Measurements from ENCODE around the gene EPPIN.
A peak's percentile ranks its signal among the peaks of the same experiment; 100 is the strongest.
"Not testable (repeated sequence)": the region's sequence is repeated elsewhere in the genome, so short reads cannot be mapped to it uniquely, and the experiment has no call there.

EPPIN gene

GRCh38 chr20:45547206-45547770, at the start of gene EPPIN:
Gene EPPIN (minus strand): TSS chr20:45547401. CDS start chr20:45547357, 44 bp downstream.
- Mint-ChIP-seq H3K9me3 (peaks cover 8% of the 10 kb centered on the region), H3K36me3 (peaks cover 8% of the 10 kb centered on the region)
- ATAC-seq = no peak

GRCh38 chr20:45595235-45595634, 48.0 kb upstream of the EPPIN start:
- H3K4me1 Mint-ChIP-seq = no peaks in the 10 kb centered on the region
- no peaks in the 10 kb centered on the region for H3K36me3 Mint-ChIP-seq
- ATAC-seq = no peak
- no peak overlapping the region for H3K4me3 Mint-ChIP-seq
- no peak overlapping the region for H3K27ac Mint-ChIP-seq
- H3K9me3 Mint-ChIP-seq = peaks cover 3% of the 10 kb centered on the region
- H3K27me3 Mint-ChIP-seq = peaks cover 62% of the 10 kb centered on the region

More at GRCh38 chr20:45547206-45547770, at the start of gene EPPIN:
- no peak within 1 kb of the TSS for H3K4me3 Mint-ChIP-seq
- peaks cover 33% of the 10 kb centered on the region for H3K27me3 Mint-ChIP-seq
- no peaks in the 10 kb centered on the region for H3K4me1 Mint-ChIP-seq
- H3K27ac Mint-ChIP-seq = no peak within 1 kb of the TSS

GRCh38 chr20:45593498-45593897, 46.3 kb upstream of the EPPIN start:
- Mint-ChIP-seq H3K4me1 (no peaks in the 10 kb centered on the region), H3K4me3 (no peak overlapping the region), H3K36me3 (no peaks in the 10 kb centered on the region), H3K27me3 (peaks cover 62% of the 10 kb centered on the region), H3K27ac (no peak overlapping the region), H3K9me3 (peaks cover 3% of the 10 kb centered on the region)
- no peak for ATAC-seq

GRCh38 chr20:45592574-45593189, 45.5 kb upstream of the EPPIN start:
- H3K27ac Mint-ChIP-seq = no peak overlapping the region
- no peak overlapping the region for H3K4me3 Mint-ChIP-seq
- peaks cover 3% of the 10 kb centered on the region for H3K9me3 Mint-ChIP-seq
- no peaks in the 10 kb centered on the region for H3K36me3 Mint-ChIP-seq
- no peaks in the 10 kb centered on the region for H3K4me1 Mint-ChIP-seq
- peak; percentile 51 for ATAC-seq
- H3K27me3 Mint-ChIP-seq = peaks cover 56% of the 10 kb centered on the region

GRCh38 chr20:45589725-45590124, 42.5 kb upstream of the EPPIN start:
- Mint-ChIP-seq H3K4me3 (no peak overlapping the region), H3K4me1 (no peaks in the 10 kb centered on the region), H3K9me3 (peaks cover 3% of the 10 kb centered on the region), H3K27ac (no peak overlapping the region), H3K27me3 (peaks cover 45% of the 10 kb centered on the region), H3K36me3 (no peaks in the 10 kb centered on the region)
- ATAC-seq = no peak

- H3K27ac Mint-ChIP-seq = no peak overlapping the region
- H3K36me3 Mint-ChIP-seq = no peaks in the 10 kb centered on the region
- no peak for ATAC-seq
- no peak overlapping the region for H3K4me3 Mint-ChIP-seq
- peaks cover 3% of the 10 kb centered on the region for H3K9me3 Mint-ChIP-seq
- peaks cover 36% of the 10 kb centered on the region for H3K27me3 Mint-ChIP-seq
- no peaks in the 10 kb centered on the region for H3K4me1 Mint-ChIP-seq
Observed at GRCh38 chr20:45588800-45589199, 41.6 kb upstream of the EPPIN start.

GRCh38 chr20:45585986-45586385, 38.8 kb upstream of the EPPIN start:
- H3K27me3 Mint-ChIP-seq = peaks cover 11% of the 10 kb centered on the region
- H3K9me3 Mint-ChIP-seq, H3K4me3 Mint-ChIP-seq, ATAC-seq, H3K36me3 Mint-ChIP-seq, H3K4me1 Mint-ChIP-seq, H3K27ac Mint-ChIP-seq: not testable (repeated sequence)

GRCh38 chr20:45584294-45584693, 37.1 kb upstream of the EPPIN start:
- H3K27me3 Mint-ChIP-seq = peaks cover 16% of the 10 kb centered on the region
- not testable (repeated sequence) for H3K36me3 Mint-ChIP-seq, H3K4me1 Mint-ChIP-seq, H3K9me3 Mint-ChIP-seq, ATAC-seq, H3K27ac Mint-ChIP-seq, H3K4me3 Mint-ChIP-seq

GRCh38 chr20:45583502-45583901, 36.3 kb upstream of the EPPIN start:
- no peaks in the 10 kb centered on the region for H3K36me3 Mint-ChIP-seq
- peaks cover 16% of the 10 kb centered on the region for H3K27me3 Mint-ChIP-seq
- no peaks in the 10 kb centered on the region for H3K4me1 Mint-ChIP-seq
- peaks cover 4% of the 10 kb centered on the region for H3K9me3 Mint-ChIP-seq
- no peak overlapping the region for H3K27ac Mint-ChIP-seq
- ATAC-seq = no peak
- no peak overlapping the region for H3K4me3 Mint-ChIP-seq

GRCh38 chr20:45581702-45582101, 34.5 kb upstream of the EPPIN start:
- no peaks in the 10 kb centered on the region for H3K4me1 Mint-ChIP-seq
- ATAC-seq = no peak
- H3K36me3 Mint-ChIP-seq = no peaks in the 10 kb centered on the region
- H3K27me3 Mint-ChIP-seq = peaks cover 13% of the 10 kb centered on the region
- H3K27ac Mint-ChIP-seq = no peak overlapping the region
- H3K4me3 Mint-ChIP-seq = no peak overlapping the region
- H3K9me3 Mint-ChIP-seq = peaks cover 4% of the 10 kb centered on the region

- peaks cover 4% of the 10 kb centered on the region for H3K9me3 Mint-ChIP-seq
Observed at GRCh38 chr20:45579184-45579583, 32.0 kb upstream of the EPPIN start, which contains the start of gene WFDC8. Gene WFDC8 (minus strand): TSS chr20:45579284. CDS start chr20:45579247, 37 bp downstream.

GRCh38 chr20:45578231-45578630, 31.0 kb upstream of the EPPIN start:
- Mint-ChIP-seq H3K4me1 (no peaks in the 10 kb centered on the region), H3K36me3 (no peaks in the 10 kb centered on the region), H3K27ac (no peak overlapping the region), H3K9me3 (peaks cover 4% of the 10 kb centered on the region), H3K4me3 (no peak overlapping the region), H3K27me3 (peaks cover 27% of the 10 kb centered on the region)
- ATAC-seq = no peak

More at GRCh38 chr20:45579184-45579583, 32.0 kb upstream of the EPPIN start, which contains the start of gene WFDC8:
- Mint-ChIP-seq H3K27ac (no peak within 1 kb of the TSS), H3K36me3 (no peaks in the 10 kb centered on the region), H3K4me1 (no peaks in the 10 kb centered on the region), H3K27me3 (peaks cover 17% of the 10 kb centered on the region), H3K4me3 (no peak within 1 kb of the TSS)
- peak; percentile 36 for ATAC-seq

- H3K36me3 Mint-ChIP-seq = no peaks in the 10 kb centered on the region
- peaks cover 34% of the 10 kb centered on the region for H3K27me3 Mint-ChIP-seq
- no peak for ATAC-seq
- H3K4me3 Mint-ChIP-seq = no peak overlapping the region
- no peak overlapping the region for H3K27ac Mint-ChIP-seq
- H3K9me3 Mint-ChIP-seq = peaks cover 4% of the 10 kb centered on the region
- no peaks in the 10 kb centered on the region for H3K4me1 Mint-ChIP-seq
Observed at GRCh38 chr20:45576995-45577394, 29.8 kb upstream of the EPPIN start.

- no peaks in the 10 kb centered on the region for H3K4me1 Mint-ChIP-seq
- peaks cover 4% of the 10 kb centered on the region for H3K9me3 Mint-ChIP-seq
- H3K36me3 Mint-ChIP-seq = no peaks in the 10 kb centered on the region
- no peak overlapping the region for H3K4me3 Mint-ChIP-seq
- no peak overlapping the region for H3K27ac Mint-ChIP-seq
- H3K27me3 Mint-ChIP-seq = peaks cover 34% of the 10 kb centered on the region
- no peak for ATAC-seq
Observed at GRCh38 chr20:45575931-45576330, 28.7 kb upstream of the EPPIN start.

GRCh38 chr20:45569650-45570049, 22.4 kb upstream of the EPPIN start:
- not testable (repeated sequence) for ATAC-seq

GRCh38 chr20:45564760-45565276, 17.6 kb upstream of the EPPIN start:
- Mint-ChIP-seq H3K36me3 (no peaks in the 10 kb centered on the region), H3K27ac (no peak overlapping the region), H3K4me1 (no peaks in the 10 kb centered on the region), H3K9me3 (peaks cover 3% of the 10 kb centered on the region), H3K4me3 (no peak overlapping the region), H3K27me3 (peaks cover 32% of the 10 kb centered on the region)
- no peak for ATAC-seq

More at GRCh38 chr20:45569650-45570049, 22.4 kb upstream of the EPPIN start:
- not testable (repeated sequence) for H3K4me3 Mint-ChIP-seq, H3K9me3 Mint-ChIP-seq, H3K27ac Mint-ChIP-seq, H3K4me1 Mint-ChIP-seq, H3K36me3 Mint-ChIP-seq
- H3K27me3 Mint-ChIP-seq = peaks cover 33% of the 10 kb centered on the region

Measured in stimulated activated memory B cell treated with anti-CD40 and anti-IgM and Interleukin-4, amounts not matched to agents 10 μg/mL and 1 μg/mL and 100 μg/mL, for 72 hours (primary cell).